HG02678 (cell line): Measurements from ENCODE around the gene GKN1.

Experiments
- ATAC-seq: cut with Tn5 transposase; IDR thresholded peaks from one replicate; pipeline ENCODE4 v1.9.1; 2021; ENCODE audit warnings: mild to moderate bottlenecking, moderate library complexity; ENCODE audit not compliant: unreplicated experiment

GKN1 gene

GRCh38 chr2:69003731-69004130 is 29.3 kb downstream of the GKN1 start:
- ATAC-seq = no peak

- ATAC-seq = no peak
Observed at GRCh38 chr2:69007169-69007568, 32.7 kb downstream of the GKN1 start.

- no peak for ATAC-seq
Observed at GRCh38 chr2:69007603-69008002, 33.2 kb downstream of the GKN1 start.

GRCh38 chr2:69010437-69011194 is 36.2 kb downstream of the GKN1 start:
- ATAC-seq = no peak

- ATAC-seq = no peak
Observed at GRCh38 chr2:69011611-69012157, 37.2 kb downstream of the GKN1 start.

GRCh38 chr2:69012310-69013141 is 38.1 kb downstream of the GKN1 start:
- no peak for ATAC-seq

GRCh38 chr2:69013142-69013839 is 38.9 kb downstream of the GKN1 start, which contains the start of gene ANTXR1:
ANTXR1 (plus strand) TSS chr2:69013179; CDS start chr2:69013500, 321 bp downstream.
- no peak for ATAC-seq

GRCh38 chr2:69013840-69014821 is 39.7 kb downstream of the GKN1 start:
- no peak for ATAC-seq

- no peak for ATAC-seq
Observed at GRCh38 chr2:69017080-69017479, 42.6 kb downstream of the GKN1 start.

- no peak for ATAC-seq
Observed at GRCh38 chr2:69017835-69018234, 43.4 kb downstream of the GKN1 start.

- ATAC-seq = no peak
Observed at GRCh38 chr2:69018678-69019095, 44.3 kb downstream of the GKN1 start.

- no peak for ATAC-seq
Observed at GRCh38 chr2:69020496-69021426, 46.3 kb downstream of the GKN1 start.

- no peak for ATAC-seq
Observed at GRCh38 chr2:69021727-69022126, 47.3 kb downstream of the GKN1 start.

- ATAC-seq = no peak
Observed at GRCh38 chr2:69022548-69022947, 48.1 kb downstream of the GKN1 start.

GRCh38 chr2:69023236-69023635 is 48.8 kb downstream of the GKN1 start:
- no peak for ATAC-seq

GRCh38 chr2:69026026-69026425 is 51.6 kb downstream of the GKN1 start:
- ATAC-seq = no peak

GRCh38 chr2:69026691-69027459 is 52.4 kb downstream of the GKN1 start:
- no peak for ATAC-seq
